Activated T-cell treated with anti-CD3 and anti-CD28 coated beads, Interleukin-2, amount 50 U/mL, for 4 hours (primary cell): ENCODE results near the gene ABHD3. TPM values are rescaled to one million over a fixed set of nuclear protein-coding genes. Genes with fewer than 3 reads are reported as not detected.
"Not testable (repeated sequence)": the region's sequence is repeated elsewhere in the genome, so short reads cannot be mapped to it uniquely, and the experiment has no call there.

Source experiments
- ATAC-seq, 2 donors: fragments of 200-7000 bp; cut with Tn5 transposase; one replicate each; pipeline ENCODE4 v1.10.0; 2021
- DNase-seq: peaks from one replicate; pipeline ENCODE4 v3.0.0-alpha.2; 2020
- H3K27me3 Mint-ChIP-seq: one replicate; pipeline ENCODE4 v1.8.0; 2021; ENCODE audit warnings: low read depth, mixed read lengths
- H3K36me3 Mint-ChIP-seq: one replicate; pipeline ENCODE4 v1.8.0; 2022; ENCODE audit warnings: mixed read lengths; ENCODE audit not compliant: insufficient read depth
- H3K4me1 Mint-ChIP-seq: one replicate; pipeline ENCODE4 v1.8.0; 2021; ENCODE audit warnings: low read depth, mixed read lengths
- H3K4me3 Mint-ChIP-seq: one replicate; pipeline ENCODE4 v1.8.0; 2021; ENCODE audit warnings: mild to moderate bottlenecking, moderate library complexity, mixed read lengths
- H3K9me3 Mint-ChIP-seq: one replicate; pipeline ENCODE4 v1.8.0; 2021; ENCODE audit warnings: mixed read lengths
- total RNA-seq, 3 donors: library from RNA; stranded (reverse); gene quantifications; one replicate each; pipeline ENCODE4 v1.2.1, GENCODE V29; 2021

ABHD3 gene
- total RNA-seq, 3 donors from 2014 or later: 9.5 to 12.9 (median 11.1) TPM

- Mint-ChIP-seq H3K9me3 (peaks cover 4% of the 10 kb centered on the region), H3K4me1 (peaks cover 3% of the 10 kb centered on the region), H3K27me3 (peaks cover 3% of the 10 kb centered on the region), H3K4me3 (no peak overlapping the region), H3K36me3 (no peaks in the 10 kb centered on the region)
- ATAC-seq (no peak), DNase-seq (no peak)
Observed at GRCh38 chr18:21733011-21733410, 28.4 kb upstream of the ABHD3 start.

DNA sequence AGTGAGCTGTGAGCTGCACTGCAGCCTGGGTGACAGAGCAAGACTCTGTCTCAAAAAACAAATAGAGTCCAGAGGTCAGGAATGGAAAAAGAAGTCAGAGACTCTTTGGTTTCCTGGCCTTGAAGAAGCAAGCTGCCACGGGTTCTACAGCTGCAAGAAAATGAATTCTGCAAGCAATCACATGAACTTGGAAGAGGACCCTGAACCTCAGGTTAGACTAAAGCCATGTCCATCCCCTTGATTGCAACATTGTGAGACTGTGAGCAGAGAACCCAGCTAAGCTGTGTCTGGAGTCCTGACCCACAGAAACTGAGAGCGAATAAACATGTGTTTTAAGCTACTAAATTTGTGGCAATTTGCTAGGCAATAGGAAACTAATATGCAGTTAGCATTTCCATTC, 23.1 kb upstream of the ABHD3 start:
- DNase-seq: no peak
- ATAC-seq: no peak
- H3K4me3 Mint-ChIP-seq: no peak overlapping the region
- H3K27me3 Mint-ChIP-seq: no peaks in the 10 kb centered on the region
- no peaks in the 10 kb centered on the region for H3K9me3 Mint-ChIP-seq
- no peaks in the 10 kb centered on the region for H3K4me1 Mint-ChIP-seq
- H3K36me3 Mint-ChIP-seq: no peaks in the 10 kb centered on the region

GRCh38 chr18:21725201-21725600, 20.6 kb upstream of the ABHD3 start:
- no peak for DNase-seq
- H3K4me1 Mint-ChIP-seq: no peaks in the 10 kb centered on the region
- H3K9me3 Mint-ChIP-seq: no peaks in the 10 kb centered on the region
- H3K36me3 Mint-ChIP-seq: no peaks in the 10 kb centered on the region
- no peaks in the 10 kb centered on the region for H3K27me3 Mint-ChIP-seq
- no peak for ATAC-seq
- H3K4me3 Mint-ChIP-seq: no peak overlapping the region

DNA sequence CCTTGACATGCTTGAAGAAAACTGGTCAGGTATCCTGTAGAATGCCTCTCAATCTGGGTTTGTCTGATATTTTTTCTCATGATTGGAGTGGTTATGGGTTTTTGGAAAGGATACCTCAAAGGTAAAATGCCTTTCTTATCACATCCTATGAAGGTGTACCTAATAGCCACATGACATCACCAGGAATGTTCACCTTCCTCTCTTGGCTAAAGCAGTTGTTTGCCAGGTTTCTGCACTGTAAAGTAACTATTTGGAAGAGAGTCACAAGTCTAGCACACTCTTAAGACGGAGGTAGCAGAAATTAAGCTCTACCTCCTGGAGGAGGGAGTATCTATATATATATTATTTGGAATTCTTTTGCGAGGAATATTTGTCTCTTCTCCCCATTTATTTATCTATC, 18.1 kb upstream of the ABHD3 start:
- H3K36me3 Mint-ChIP-seq: no peaks in the 10 kb centered on the region
- no peaks in the 10 kb centered on the region for H3K9me3 Mint-ChIP-seq
- no peak for DNase-seq
- H3K4me3 Mint-ChIP-seq: no peak overlapping the region
- no peak for ATAC-seq
- H3K27me3 Mint-ChIP-seq: no peaks in the 10 kb centered on the region
- no peaks in the 10 kb centered on the region for H3K4me1 Mint-ChIP-seq

- H3K36me3 Mint-ChIP-seq: no peaks in the 10 kb centered on the region
- H3K4me3 Mint-ChIP-seq: no peak overlapping the region
- DNase-seq (no peak), ATAC-seq (no peak)
- H3K4me1 Mint-ChIP-seq: no peaks in the 10 kb centered on the region
- peaks cover 11% of the 10 kb centered on the region for H3K9me3 Mint-ChIP-seq
- no peaks in the 10 kb centered on the region for H3K27me3 Mint-ChIP-seq
Observed at GRCh38 chr18:21714474-21714873, 9.9 kb upstream of the ABHD3 start.

DNA sequence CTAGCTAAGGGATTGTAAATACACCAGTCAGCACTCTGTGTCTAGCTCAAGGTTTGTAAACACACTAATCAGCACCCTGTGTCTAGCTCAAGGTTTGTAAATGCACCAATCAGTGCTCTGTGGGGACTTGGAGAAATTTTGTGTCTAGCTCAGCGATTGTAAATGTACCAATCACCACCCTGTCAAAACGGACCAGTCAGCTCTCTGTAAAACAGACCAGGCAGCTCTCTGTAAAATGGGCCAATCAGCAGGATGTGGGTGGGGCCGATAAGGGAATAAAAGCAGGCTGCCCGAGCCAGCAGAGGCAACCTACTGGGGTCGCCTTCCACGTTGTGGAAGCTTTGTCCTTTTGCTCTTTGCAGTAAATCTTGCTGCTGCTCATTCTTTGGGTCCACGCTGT, 2.6 kb upstream of the ABHD3 start:
- ATAC-seq, H3K36me3 Mint-ChIP-seq: not testable (repeated sequence)

GRCh38 chr18:21706386-21706865, 1.9 kb upstream of the ABHD3 start:
- Mint-ChIP-seq H3K4me1 (peaks cover 20% of the 10 kb centered on the region), H3K27me3 (no peaks in the 10 kb centered on the region), H3K36me3 (peaks cover 2% of the 10 kb centered on the region), H3K9me3 (no peaks in the 10 kb centered on the region), H3K4me3 (no peak overlapping the region)
- ATAC-seq (no peak), DNase-seq (no peak)

More for the DNA sequence above, 2.6 kb upstream of the ABHD3 start:
- H3K4me1 Mint-ChIP-seq: peaks cover 20% of the 10 kb centered on the region
- H3K4me3 Mint-ChIP-seq, H3K27me3 Mint-ChIP-seq, DNase-seq, H3K9me3 Mint-ChIP-seq: not testable (repeated sequence)

DNA sequence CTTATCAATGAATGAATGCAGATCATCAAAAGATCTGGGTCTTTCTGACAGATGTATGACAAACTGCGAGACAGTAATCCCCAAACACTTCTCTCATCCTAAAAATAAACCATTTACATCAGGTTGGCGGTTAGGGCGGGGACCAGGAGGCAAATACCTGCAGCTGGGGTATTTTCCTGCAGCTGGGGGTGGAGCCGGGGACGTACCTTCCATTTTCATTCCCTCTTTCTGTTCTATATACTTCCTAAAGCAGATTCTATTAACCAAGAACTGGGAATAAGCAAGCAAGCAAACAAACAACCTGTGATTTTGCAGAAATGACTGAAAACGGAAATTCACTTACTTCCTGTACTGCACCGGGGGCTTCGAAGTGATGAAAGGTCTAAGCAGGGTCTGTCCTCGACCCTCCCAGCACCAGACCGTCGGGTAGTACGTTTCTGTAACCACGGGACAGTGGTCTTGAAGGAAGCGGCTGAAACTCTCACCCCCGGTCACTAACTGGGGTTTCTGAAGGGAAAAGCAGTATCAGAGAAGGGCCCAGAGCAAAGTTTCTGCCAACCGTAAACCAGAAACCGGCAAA, 1.2 kb downstream of the ABHD3 start:
- ATAC-seq (no peak), DNase-seq (no peak)
- Mint-ChIP-seq H3K4me3 (peak overlapping the region; percentile 92), H3K4me1 (peaks cover 19% of the 10 kb centered on the region), H3K36me3 (peaks cover 8% of the 10 kb centered on the region), H3K27me3 (no peaks in the 10 kb centered on the region), H3K9me3 (no peaks in the 10 kb centered on the region)

DNA sequence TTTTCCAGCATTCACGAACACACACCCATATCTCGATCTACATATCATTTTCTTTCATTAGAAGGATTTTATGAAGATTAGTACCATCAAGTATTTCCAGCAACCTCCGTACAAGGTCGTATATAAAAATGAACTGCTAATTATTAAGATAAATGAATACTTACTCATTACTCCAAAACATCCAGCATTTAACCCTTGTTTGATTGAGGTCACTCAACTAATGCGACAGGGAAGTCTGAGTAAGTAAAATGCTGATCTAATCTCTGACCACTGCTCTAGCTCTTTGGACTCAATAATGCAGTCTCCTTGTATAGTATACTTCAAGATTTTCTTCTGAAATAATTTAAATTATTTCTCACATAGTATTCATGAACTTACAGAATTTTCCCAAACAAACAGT, 2.0 kb downstream of the ABHD3 start:
- Mint-ChIP-seq H3K36me3 (peaks cover 12% of the 10 kb centered on the region), H3K4me3 (peak overlapping the region; percentile 92), H3K27me3 (no peaks in the 10 kb centered on the region), H3K4me1 (peaks cover 19% of the 10 kb centered on the region), H3K9me3 (no peaks in the 10 kb centered on the region)
- ATAC-seq: no peak
- no peak for DNase-seq

- DNase-seq (no peak), ATAC-seq (no peak)
- H3K4me3 Mint-ChIP-seq: no peak overlapping the region
- peaks cover 19% of the 10 kb centered on the region for H3K4me1 Mint-ChIP-seq
- H3K9me3 Mint-ChIP-seq: no peaks in the 10 kb centered on the region
- no peaks in the 10 kb centered on the region for H3K27me3 Mint-ChIP-seq
- peaks cover 12% of the 10 kb centered on the region for H3K36me3 Mint-ChIP-seq
Observed at GRCh38 chr18:21701621-21702020, 3.0 kb downstream of the ABHD3 start.

GRCh38 chr18:21700528-21701075, 4.0 kb downstream of the ABHD3 start:
- peaks cover 20% of the 10 kb centered on the region for H3K4me1 Mint-ChIP-seq
- peaks cover 14% of the 10 kb centered on the region for H3K36me3 Mint-ChIP-seq
- H3K9me3 Mint-ChIP-seq: no peaks in the 10 kb centered on the region
- no peak for ATAC-seq
- no peak overlapping the region for H3K4me3 Mint-ChIP-seq
- no peaks in the 10 kb centered on the region for H3K27me3 Mint-ChIP-seq
- DNase-seq: no peak

GRCh38 chr18:21693322-21693721, 11.3 kb downstream of the ABHD3 start:
- Mint-ChIP-seq H3K9me3 (peaks cover 7% of the 10 kb centered on the region), H3K4me1 (peaks cover 8% of the 10 kb centered on the region), H3K36me3 (peaks cover 50% of the 10 kb centered on the region), H3K27me3 (no peaks in the 10 kb centered on the region), H3K4me3 (no peak overlapping the region)
- ATAC-seq (no peak), DNase-seq (no peak)

- no peaks in the 10 kb centered on the region for H3K27me3 Mint-ChIP-seq
- no peak for DNase-seq
- ATAC-seq: no peak
- peaks cover 19% of the 10 kb centered on the region for H3K4me1 Mint-ChIP-seq
- H3K9me3 Mint-ChIP-seq: peaks cover 7% of the 10 kb centered on the region
- peaks cover 40% of the 10 kb centered on the region for H3K36me3 Mint-ChIP-seq
- H3K4me3 Mint-ChIP-seq: no peak overlapping the region
Observed at GRCh38 chr18:21689736-21690135, 14.8 kb downstream of the ABHD3 start.

GRCh38 chr18:21686282-21687105, 18.1 kb downstream of the ABHD3 start:
- ATAC-seq (no peak), DNase-seq (no peak)
- H3K9me3 Mint-ChIP-seq: peaks cover 7% of the 10 kb centered on the region
- peaks cover 24% of the 10 kb centered on the region for H3K4me1 Mint-ChIP-seq
- H3K27me3 Mint-ChIP-seq: no peaks in the 10 kb centered on the region
- H3K36me3 Mint-ChIP-seq: peaks cover 24% of the 10 kb centered on the region
- no peak overlapping the region for H3K4me3 Mint-ChIP-seq

DNA sequence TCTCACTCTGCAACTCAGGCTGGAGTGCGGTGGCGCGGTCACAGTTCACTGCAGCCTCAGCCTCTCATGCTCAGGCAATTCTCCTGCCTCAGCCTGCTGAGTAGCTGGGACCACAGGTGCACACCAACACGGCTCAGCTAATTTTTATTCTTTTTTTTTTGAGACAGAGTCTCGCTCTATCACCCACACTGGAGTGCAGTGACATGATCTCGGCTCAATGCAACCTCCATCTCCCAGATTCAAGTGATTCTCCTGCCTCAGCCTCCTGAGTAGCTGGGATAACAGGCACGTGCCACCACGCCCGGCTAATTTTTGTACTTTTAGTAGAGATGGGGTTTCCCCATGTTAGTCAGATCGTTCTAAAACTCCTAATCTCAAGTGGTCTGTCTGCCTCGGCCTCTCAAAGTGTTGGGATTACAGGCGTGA, 19.0 kb downstream of the ABHD3 start:
- H3K9me3 Mint-ChIP-seq, DNase-seq, ATAC-seq, H3K4me3 Mint-ChIP-seq, H3K27me3 Mint-ChIP-seq: not testable (repeated sequence)
- Mint-ChIP-seq H3K4me1 (peaks cover 24% of the 10 kb centered on the region), H3K36me3 (peaks cover 15% of the 10 kb centered on the region)
